GM23338 (cell line): ENCODE measurements around the gene MYOF.

Experiments
- CREB1 ChIP-seq: fragments of 250-450 bp; sonication (Bioruptor Pico); IDR thresholded peaks from 2 replicates; pipeline ENCODE4 v1.5.0; 2020; ENCODE audit warnings: low read depth, mild to moderate bottlenecking, moderate library complexity
- CTCF ChIP-seq, 2 experiments: fragments of 200-600 bp in 1 of 2; sonication (generic) in 1 of 2; conservative IDR thresholded peaks; 2 replicates each; pipeline versions ENCODE4 v1.5.1 to v1.6.1; 2016 to 2017; ENCODE audit warnings: antibody characterized with exemption in 2 of 2, low read depth in 2 of 2, mild to moderate bottlenecking in 2 of 2, moderate library complexity in 1 of 2
- ETS1 ChIP-seq: IDR thresholded peaks from 2 replicates; pipeline ENCODE4 v1.6.1; 2016; ENCODE audit warnings: antibody characterized with exemption
- EZH2 ChIP-seq: fragments of 200-600 bp; sonication (generic); IDR thresholded peaks from one replicate; pipeline ENCODE4 v1.8.0; 2017; ENCODE audit warnings: antibody characterized with exemption, mild to moderate bottlenecking, low read depth; ENCODE audit not compliant: unreplicated experiment
- EZH2phosphoT487 ChIP-seq: fragments of 200-600 bp; sonication (generic); IDR thresholded peaks from one replicate; pipeline ENCODE4 v1.8.1; 2018; ENCODE audit warnings: antibody characterized with exemption; ENCODE audit not compliant: unreplicated experiment
- JUNB ChIP-seq: IDR thresholded peaks from one replicate; pipeline ENCODE4 v1.6.1; 2016; ENCODE audit warnings: antibody characterized with exemption; ENCODE audit not compliant: unreplicated experiment
- NANOG ChIP-seq: IDR thresholded peaks from 2 replicates; pipeline ENCODE4 v1.6.1; 2016; ENCODE audit warnings: antibody characterized with exemption, borderline replicate concordance
- POLR2AphosphoS5 ChIP-seq: IDR thresholded peaks from 2 replicates; pipeline ENCODE4 v1.6.1; 2016; ENCODE audit warnings: antibody characterized with exemption, low read depth
- REST ChIP-seq: IDR thresholded peaks from one replicate; pipeline ENCODE4 v1.6.1; 2018; ENCODE audit warnings: antibody characterized with exemption; ENCODE audit not compliant: unreplicated experiment
- STAT1 ChIP-seq: IDR thresholded peaks from one replicate; pipeline ENCODE4 v1.6.1; 2016; ENCODE audit warnings: antibody characterized with exemption; ENCODE audit not compliant: unreplicated experiment
- ZNF114 ChIP-seq: fragments of 250-450 bp; sonication (Bioruptor Pico); IDR thresholded peaks from 2 replicates; pipeline ENCODE4 v1.5.0; 2020; ENCODE audit warnings: mild to moderate bottlenecking, moderate library complexity
- ZNF331 ChIP-seq: fragments of 250-450 bp; sonication (Bioruptor Pico); IDR thresholded peaks from 2 replicates; pipeline ENCODE4 v1.5.0; 2020; ENCODE audit warnings: low read depth, mild to moderate bottlenecking, moderate library complexity

- no peak for TF ChIP-seq CREB1
- TF ChIP-seq CTCF (conservative IDR thresholded peaks at IDR 0.05; ENCODE audit: low read depth in 2 of 2): no peak
- no peak for TF ChIP-seq POLR2AphosphoS5
- TF ChIP-seq EZH2: no peak
- TF ChIP-seq REST: no peak
- no peak for TF ChIP-seq ZNF331 (CRISPR knock-in tag)
- no peak for TF ChIP-seq JUNB
- no peak for TF ChIP-seq ZNF114
- no peak for TF ChIP-seq ETS1
- TF ChIP-seq NANOG: no peak
- no peak for TF ChIP-seq EZH2phosphoT487
- TF ChIP-seq STAT1: no peak
Measured at GRCh38 chr10:93515071-93516005, 33.2 kb upstream of the MYOF start.
